PFSK-1 (cell line): Measurements from ENCODE around the gene BPI.

Experiments used
- FOXP2 ChIP-seq: optimal IDR thresholded peaks from 2 replicates; pipeline ENCODE3; 2011; ENCODE audit warnings: borderline replicate concordance, control low read depth, inconsistent platforms; ENCODE audit not compliant: insufficient read depth; ENCODE audit errors: extremely low read length, extremely low read depth
- POLR2AphosphoS5 ChIP-seq: IDR thresholded peaks from 2 replicates; pipeline ENCODE4 v1.6.1; 2012; ENCODE audit warnings: low read depth, mild to moderate bottlenecking, control low read depth, low read length, moderate library complexity
- REST ChIP-seq, 2 experiments: IDR thresholded peaks; 2 replicates each; pipeline versions ENCODE4 v1.6.1 to v1.8.0; 2011 to 2012; ENCODE audit warnings: low read depth in 2 of 2, low read length in 2 of 2, control low read depth in 1 of 2, inconsistent platforms in 1 of 2, mild to moderate bottlenecking in 1 of 2, moderate library complexity in 1 of 2; ENCODE audit not compliant: insufficient read depth in 1 of 2
- SIN3A ChIP-seq: IDR thresholded peaks from 2 replicates; pipeline ENCODE4 v1.6.1; 2012; ENCODE audit warnings: mild to moderate bottlenecking, low read length, moderate library complexity, borderline replicate concordance; ENCODE audit not compliant: insufficient read depth
- TAF1 ChIP-seq: IDR thresholded peaks from 2 replicates; pipeline ENCODE4 v1.6.1; 2012; ENCODE audit warnings: low read length, control low read depth, borderline replicate concordance; ENCODE audit not compliant: insufficient read depth

BPI gene

GRCh38 chr20:38300438-38300837, 3.5 kb upstream of the BPI start:
- TF ChIP-seq SIN3A (no peak), TAF1 (no peak), FOXP2 (no peak), REST (IDR thresholded peaks at IDR 0.05; ENCODE audit: insufficient read depth in 1 of 2, low read depth in 2 of 2, low read length in 2 of 2) (no peak), POLR2AphosphoS5 (no peak)

- TF ChIP-seq SIN3A (no peak), FOXP2 (no peak), REST (IDR thresholded peaks at IDR 0.05; ENCODE audit: insufficient read depth in 1 of 2, low read depth in 2 of 2, low read length in 2 of 2) (no peak), POLR2AphosphoS5 (0 out of 2 replicates have a peak, but pooled peaks have one; percentile 21), TAF1 (no peak)
Measured at GRCh38 chr20:38301309-38301708, 2.6 kb upstream of the BPI start.

- TF ChIP-seq FOXP2 = no peak
- TF ChIP-seq TAF1 = no peak
- TF ChIP-seq REST (IDR thresholded peaks at IDR 0.05; ENCODE audit: insufficient read depth in 1 of 2, low read depth in 2 of 2, low read length in 2 of 2) = no peak
- TF ChIP-seq POLR2AphosphoS5 = no peak
- no peak for TF ChIP-seq SIN3A
Measured at GRCh38 chr20:38302786-38303185, 1.2 kb upstream of the BPI start.

- no peak for TF ChIP-seq TAF1
- TF ChIP-seq REST (IDR thresholded peaks at IDR 0.05; ENCODE audit: insufficient read depth in 1 of 2, low read depth in 2 of 2, low read length in 2 of 2) = no peak
- no peak for TF ChIP-seq POLR2AphosphoS5
- TF ChIP-seq SIN3A = no peak
- no peak for TF ChIP-seq FOXP2
Measured at GRCh38 chr20:38304845-38305447, 990 bp downstream of the BPI start.

GRCh38 chr20:38305541-38305940, 1.6 kb downstream of the BPI start:
- TF ChIP-seq SIN3A = no peak
- TF ChIP-seq REST (IDR thresholded peaks at IDR 0.05; ENCODE audit: insufficient read depth in 1 of 2, low read depth in 2 of 2, low read length in 2 of 2) = no peak
- no peak for TF ChIP-seq TAF1
- no peak for TF ChIP-seq FOXP2
- no peak for TF ChIP-seq POLR2AphosphoS5
